GM19397 (cell line): ENCODE results near the gene FBXO34.
"Not testable (repeated sequence)": the region's sequence is repeated elsewhere in the genome, so short reads cannot be mapped to it uniquely, and the experiment has no call there.

Source experiments
- ATAC-seq: cut with Tn5 transposase; IDR thresholded peaks from one replicate; pipeline ENCODE4 v1.9.1; 2021; ENCODE audit warnings: mild to moderate bottlenecking, moderate library complexity; ENCODE audit not compliant: unreplicated experiment

Gene FBXO34

GRCh38 chr14:55340482-55340881, 69.3 kb downstream of the FBXO34 start:
- no peak for ATAC-seq

- no peak for ATAC-seq
These were observed 70.6 kb downstream of the FBXO34 start for GRCh38 chr14:55341781-55342180.

GRCh38 chr14:55344582-55345163, 73.5 kb downstream of the FBXO34 start:
- ATAC-seq: not testable (repeated sequence)

- no peak for ATAC-seq
These were observed 75.8 kb downstream of the FBXO34 start for GRCh38 chr14:55347040-55347439.

- no peak for ATAC-seq
These were observed 76.5 kb downstream of the FBXO34 start for GRCh38 chr14:55347748-55348147.

- no peak for ATAC-seq
These were observed 77.7 kb downstream of the FBXO34 start for GRCh38 chr14:55348766-55349453.

GRCh38 chr14:55349565-55349964, 78.3 kb downstream of the FBXO34 start:
- ATAC-seq: no peak

- ATAC-seq: no peak
These were observed 79.2 kb downstream of the FBXO34 start for GRCh38 chr14:55350461-55350860.

GRCh38 chr14:55351111-55351510, 79.9 kb downstream of the FBXO34 start:
- no peak for ATAC-seq

- no peak for ATAC-seq
These were observed 81.0 kb downstream of the FBXO34 start for GRCh38 chr14:55352201-55352600.

GRCh38 chr14:55353686-55354467, 82.7 kb downstream of the FBXO34 start:
- no peak for ATAC-seq

GRCh38 chr14:55354500-55354899, 83.3 kb downstream of the FBXO34 start:
- ATAC-seq: no peak

- no peak for ATAC-seq
These were observed 84.7 kb downstream of the FBXO34 start for GRCh38 chr14:55355922-55356321.

- no peak for ATAC-seq
These were observed 85.7 kb downstream of the FBXO34 start for GRCh38 chr14:55356913-55357312.

GRCh38 chr14:55359307-55359706, 88.1 kb downstream of the FBXO34 start:
- no peak for ATAC-seq

- ATAC-seq: no peak
These were observed 90.0 kb downstream of the FBXO34 start for GRCh38 chr14:55361190-55361589.

- no peak for ATAC-seq
These were observed 95.0 kb downstream of the FBXO34 start for GRCh38 chr14:55366271-55366670.

- no peak for ATAC-seq
These were observed 99.7 kb downstream of the FBXO34 start for GRCh38 chr14:55370883-55371455.

GRCh38 chr14:55372423-55372822, 101.2 kb downstream of the FBXO34 start:
- ATAC-seq: no peak

GRCh38 chr14:55372825-55373224, 101.6 kb downstream of the FBXO34 start:
- no peak for ATAC-seq

GRCh38 chr14:55373784-55374705, 102.8 kb downstream of the FBXO34 start:
- no peak for ATAC-seq
